Ovary (tissue), 9 donors: ENCODE data around the gene HNRNPLL. TPM values are rescaled to one million over a fixed set of nuclear protein-coding genes. Genes with fewer than 3 reads are reported as not detected.

ENCODE experiments used
- DNase-seq, 5 donors: peaks; one replicate each; pipeline ENCODE4 v3.0.0-alpha.2; 2019 to 2020
- H3K27ac ChIP-seq, 2 donors: fragments of 200-600 bp; one replicate each; pipeline versions ENCODE4 v1.5.1 to v1.8.0; 2019 to 2022
- H3K27me3 ChIP-seq: fragments of 200-600 bp; one replicate; pipeline ENCODE4 v1.8.0; 2022
- H3K36me3 ChIP-seq: fragments of 200-600 bp; sonication (generic); one replicate; pipeline ENCODE4 v1.5.1; 2019
- H3K4me1 ChIP-seq: one replicate; pipeline ENCODE4 v1.8.1; 2013; ENCODE audit warnings: mild to moderate bottlenecking, moderate library complexity; ENCODE audit not compliant: insufficient read depth
- H3K4me3 ChIP-seq: fragments of 200-600 bp; sonication (generic); one replicate; pipeline ENCODE4 v1.5.1; 2017
- H3K9me3 ChIP-seq, 2 donors: fragments of 200-600 bp in 1 of 2; sonication (generic) in 1 of 2; one replicate each; pipeline versions ENCODE4 v1.5.1 to v1.8.1; 2013 to 2019; ENCODE audit warnings: mild to moderate bottlenecking in 1 of 2, moderate library complexity in 1 of 2
- EP300 ChIP-seq: sonication (generic); formaldehyde crosslinking; IDR thresholded peaks from one replicate; pipeline ENCODE4 v1.6.1; 2017; ENCODE audit warnings: antibody characterized with exemption
- POLR2A ChIP-seq: fragments of 450-650 bp; IDR thresholded peaks from one replicate; pipeline ENCODE4 v1.6.1; 2017; ENCODE audit warnings: antibody characterized with exemption, mild to moderate bottlenecking, moderate library complexity
- WGBS, 3 donors: extraction: QIAGEN DNeasy Blood & Tissue Kit in 1 of 3; methylation state at CpG; one replicate each; pipeline versions ENCODE4 v1.1.5 to v1.1.7; 2013 to 2017; 5-methylcytosine and 5-hydroxymethylcytosine counted together
- intact Hi-C, 4 donors: fragments of 100-400 bp; cut with DNase I; formaldehyde crosslinking; loops; one replicate each; pipeline versions ENCODE4 v1.11.0 to v1.15.1; 2022 to 2023
- polyA plus RNA-seq, 2 donors: library from polyadenylated mRNA; stranded (reverse); fragments of 200-250 nt in 1 of 2; fragments of 350-450 nt in 1 of 2; fragmentation: Illumina TruSeq in 1 of 2; extraction: RNeasy Lipid Tissue Mini Kit (QIAGEN cat#74804) in 1 of 2; gene quantifications; one replicate each; pipeline ENCODE4 v1.2.3, GENCODE V29; 2013 to 2014
- total RNA-seq, 7 donors: library from RNA; depleted of rRNA in 2 of 7; stranded (reverse); fragments of >200 nt in 2 of 7; fragmentation: NEBNext Ultra II Directional in 3 of 7; extraction: Animal tissue kit (Norgen Biotek cat#: 25700) in 3 of 7; gene quantifications; one replicate each; pipeline versions ENCODE4 v1.1.0 to v1.2.4, GENCODE V29; 2016 to 2023
- TF ChIP-seq, protein P1 (sequence below), 3 donors: fragments of 450-650 bp in 2 of 3; fragments of 200-600 bp in 1 of 3; IDR thresholded peaks; one replicate each; pipeline versions ENCODE4 v1.5.1 to v1.8.0; 2016 to 2022; ENCODE audit warnings: antibody characterized with exemption in 3 of 3, mild to moderate bottlenecking in 1 of 3
- donor health status: DM: no; HTN: no; CAD: no; lungs with moderate emphysema.
- donor health status: DM: no; HTN: no; CAD: no.
- donor health status: Bipolar disorder and iron deficiency.
- donor health status: DM: yes; HTN: yes; CAD: no.
- donor health status: DM: no; HTN: no; CAD: no.
- donor health status: DM: yes; HTN: yes; CAD: no.

HNRNPLL gene
- total and polyA plus RNA-seq, 9 donors = 19.1 to 59.2 (median 47.1) TPM

DNA sequence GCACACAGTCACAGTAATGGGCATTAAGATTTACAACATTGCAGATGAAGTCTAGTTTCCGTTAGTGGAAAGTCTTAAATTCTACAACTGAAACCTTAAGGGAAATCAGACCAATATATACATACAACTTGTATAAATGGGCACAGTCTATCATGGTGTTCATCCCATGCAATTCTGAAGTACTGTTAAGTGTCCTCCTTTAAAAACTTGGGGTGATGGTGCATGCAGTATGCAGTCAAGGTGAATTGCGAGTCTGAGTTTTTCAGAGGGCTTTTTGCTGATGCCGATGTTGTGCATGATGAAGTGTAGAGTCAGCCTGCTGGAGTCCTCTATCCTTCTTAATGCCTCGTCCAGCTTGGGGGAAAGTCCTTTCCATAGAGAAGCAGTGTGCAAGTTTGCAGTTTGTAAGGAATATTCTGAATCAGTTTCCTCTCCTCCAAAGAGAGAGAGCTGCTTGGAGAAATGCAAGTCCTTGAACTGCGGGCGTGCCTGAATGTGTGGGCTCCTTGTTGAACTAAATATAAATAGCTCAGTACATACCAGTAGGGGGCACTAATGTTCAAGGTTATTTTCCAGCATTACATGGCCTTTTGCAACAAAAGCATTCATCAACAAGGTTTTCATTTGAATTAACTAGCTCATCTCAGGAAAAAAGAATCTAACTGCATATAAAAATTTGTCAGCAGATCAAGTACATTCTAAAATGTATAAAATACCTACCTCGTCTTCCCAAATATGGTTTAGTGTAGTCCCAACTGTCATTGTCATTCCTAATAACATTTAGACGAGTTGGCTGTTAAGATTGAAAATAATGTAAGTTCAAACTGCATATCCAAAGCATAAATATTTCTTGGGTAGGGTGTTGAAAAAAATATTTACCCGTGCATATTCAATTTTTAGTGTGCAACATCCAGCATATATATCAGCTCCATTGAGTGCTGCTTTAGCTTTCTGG lies 21.3 kb downstream of the HNRNPLL start:
- H3K4me3 ChIP-seq = no peak overlapping the region
- H3K4me1 ChIP-seq = peaks cover 3% of the 10 kb centered on the region
- no peak for TF ChIP-seq EP300
- TF ChIP-seq, protein P1, sequence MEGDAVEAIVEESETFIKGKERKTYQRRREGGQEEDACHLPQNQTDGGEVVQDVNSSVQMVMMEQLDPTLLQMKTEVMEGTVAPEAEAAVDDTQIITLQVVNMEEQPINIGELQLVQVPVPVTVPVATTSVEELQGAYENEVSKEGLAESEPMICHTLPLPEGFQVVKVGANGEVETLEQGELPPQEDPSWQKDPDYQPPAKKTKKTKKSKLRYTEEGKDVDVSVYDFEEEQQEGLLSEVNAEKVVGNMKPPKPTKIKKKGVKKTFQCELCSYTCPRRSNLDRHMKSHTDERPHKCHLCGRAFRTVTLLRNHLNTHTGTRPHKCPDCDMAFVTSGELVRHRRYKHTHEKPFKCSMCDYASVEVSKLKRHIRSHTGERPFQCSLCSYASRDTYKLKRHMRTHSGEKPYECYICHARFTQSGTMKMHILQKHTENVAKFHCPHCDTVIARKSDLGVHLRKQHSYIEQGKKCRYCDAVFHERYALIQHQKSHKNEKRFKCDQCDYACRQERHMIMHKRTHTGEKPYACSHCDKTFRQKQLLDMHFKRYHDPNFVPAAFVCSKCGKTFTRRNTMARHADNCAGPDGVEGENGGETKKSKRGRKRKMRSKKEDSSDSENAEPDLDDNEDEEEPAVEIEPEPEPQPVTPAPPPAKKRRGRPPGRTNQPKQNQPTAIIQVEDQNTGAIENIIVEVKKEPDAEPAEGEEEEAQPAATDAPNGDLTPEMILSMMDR (IDR thresholded peaks at IDR 0.05) = peak; percentile 59 to 67 (median 62)
- TF ChIP-seq POLR2A = no peak
- no peaks in the 10 kb centered on the region for H3K9me3 ChIP-seq
- 19 to 45% (median 25%) methylated on average over 9 of the region's 9 CpGs for WGBS, 3 donors
- DNase-seq = peak; percentile 57 to 76 (median 69)
- intact Hi-C loops = loop anchor here in 2 of 4 donors (5.0 to 10.0 kb wide), 2 partner anchors 143 to 156 kb away; no protein-coding TSS in a partner anchor
- no peaks in the 10 kb centered on the region for H3K36me3 ChIP-seq
- no peak overlapping the region for H3K27ac ChIP-seq
- no peaks in the 10 kb centered on the region for H3K27me3 ChIP-seq

DNA sequence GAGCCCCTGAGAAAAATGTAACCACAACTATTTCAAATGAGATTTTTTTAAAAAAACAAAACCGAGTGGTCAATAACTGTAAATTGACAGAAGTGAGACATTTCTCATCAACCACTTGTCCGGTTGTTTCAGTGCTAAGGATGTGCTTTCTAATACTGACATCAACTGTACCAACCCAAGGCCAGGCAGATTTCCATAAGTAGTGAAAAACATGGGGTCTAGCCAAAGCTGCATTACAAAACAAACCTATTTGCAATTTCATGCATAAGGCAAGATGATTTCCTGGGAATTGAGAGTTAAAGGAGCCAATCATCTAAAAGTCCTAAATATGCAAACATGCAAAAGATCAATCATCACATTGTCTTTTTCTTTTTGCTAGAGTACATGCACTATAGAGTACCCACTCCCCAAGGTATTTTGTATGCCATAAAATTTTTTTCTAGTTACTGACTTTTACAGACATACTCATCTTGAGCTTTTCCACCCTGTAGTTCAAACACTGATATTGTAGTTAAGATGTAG lies 22.6 kb downstream of the HNRNPLL start:
- H3K9me3 ChIP-seq = no peaks in the 10 kb centered on the region
- H3K27me3 ChIP-seq = no peaks in the 10 kb centered on the region
- 20 to 50% (median 28%) methylated on average over 2 of the region's 2 CpGs for WGBS, 3 donors
- DNase-seq = no peak
- no peak overlapping the region for H3K4me3 ChIP-seq
- TF ChIP-seq, protein P1 (IDR thresholded peaks at IDR 0.05) = no peak
- TF ChIP-seq EP300 = no peak
- TF ChIP-seq POLR2A = no peak
- intact Hi-C loops = loop anchor here in 2 of 4 donors (5.0 to 10.0 kb wide), 2 partner anchors 145 to 157 kb away; no protein-coding TSS in a partner anchor
- H3K36me3 ChIP-seq = no peaks in the 10 kb centered on the region
- peaks cover 3% of the 10 kb centered on the region for H3K4me1 ChIP-seq
- no peak overlapping the region for H3K27ac ChIP-seq

DNA sequence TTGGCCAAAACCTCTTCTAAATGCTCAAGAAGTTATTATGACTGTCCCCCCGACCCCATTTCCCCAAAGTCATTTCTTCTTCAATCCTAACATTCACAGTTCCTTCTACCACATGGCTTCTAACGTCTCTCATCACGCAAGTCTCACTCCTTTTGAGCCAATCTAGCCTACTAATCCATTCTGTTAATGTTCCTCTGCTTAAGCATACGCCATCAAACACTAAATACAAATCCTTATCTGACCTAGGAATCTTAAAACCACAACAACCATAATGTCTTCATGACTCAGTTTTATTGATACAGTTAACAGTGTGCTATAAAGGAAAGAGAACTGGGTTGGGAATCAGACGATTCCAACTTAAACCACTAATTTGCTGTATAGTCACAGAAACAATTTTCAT lies 23.9 kb downstream of the HNRNPLL start:
- no peak overlapping the region for H3K4me3 ChIP-seq
- H3K9me3 ChIP-seq = no peaks in the 10 kb centered on the region
- no peak for DNase-seq
- no peaks in the 10 kb centered on the region for H3K27me3 ChIP-seq
- H3K36me3 ChIP-seq = no peaks in the 10 kb centered on the region
- 85 to 90% (median 86%) methylated on average over 5 of the region's 5 CpGs for WGBS, 3 donors
- TF ChIP-seq POLR2A = no peak
- TF ChIP-seq EP300 = no peak
- TF ChIP-seq, protein P1 (IDR thresholded peaks at IDR 0.05) = no peak
- H3K27ac ChIP-seq = no peak overlapping the region
- peaks cover 2% of the 10 kb centered on the region for H3K4me1 ChIP-seq
- intact Hi-C loops = no loop called here

DNA sequence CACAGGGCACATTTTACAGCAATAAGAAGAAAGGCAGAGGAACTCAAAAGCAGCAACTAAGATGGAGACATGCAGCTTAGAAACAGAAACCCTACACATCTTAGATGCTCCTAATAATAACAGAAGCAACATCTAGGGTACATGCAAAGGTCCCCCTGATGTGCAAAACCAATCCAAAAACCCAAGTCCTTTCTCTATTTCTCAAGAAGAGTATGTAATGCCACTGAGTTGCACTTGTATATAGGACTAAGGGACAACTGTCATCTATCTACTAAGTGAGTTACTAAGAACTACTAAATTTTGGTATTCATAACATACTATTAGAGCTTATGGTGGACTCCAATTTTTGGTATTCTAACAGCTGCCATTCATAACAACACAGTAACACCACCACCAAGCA lies 28.4 kb downstream of the HNRNPLL start:
- TF ChIP-seq EP300 (no peak), POLR2A (no peak)
- TF ChIP-seq, protein P1 (IDR thresholded peaks at IDR 0.05) = no peak
- Histone ChIP-seq H3K9me3 (no peaks in the 10 kb centered on the region), H3K4me3 (no peak overlapping the region), H3K36me3 (no peaks in the 10 kb centered on the region), H3K4me1 (no peaks in the 10 kb centered on the region), H3K27me3 (no peaks in the 10 kb centered on the region), H3K27ac (no peak overlapping the region)
- intact Hi-C loops = no loop called here
- DNase-seq = no peak
